HG03045 (cell line): Measurements from ENCODE around the gene FBLN7.

Experiments used
- ATAC-seq: cut with Tn5 transposase; IDR thresholded peaks from one replicate; pipeline ENCODE4 v1.9.1; 2021; ENCODE audit warnings: mild to moderate bottlenecking, moderate library complexity; ENCODE audit not compliant: unreplicated experiment

FBLN7 gene

GRCh38 chr2:112155331-112156151 lies 17.4 kb downstream of the FBLN7 start:
- ATAC-seq, result no peak

DNA sequence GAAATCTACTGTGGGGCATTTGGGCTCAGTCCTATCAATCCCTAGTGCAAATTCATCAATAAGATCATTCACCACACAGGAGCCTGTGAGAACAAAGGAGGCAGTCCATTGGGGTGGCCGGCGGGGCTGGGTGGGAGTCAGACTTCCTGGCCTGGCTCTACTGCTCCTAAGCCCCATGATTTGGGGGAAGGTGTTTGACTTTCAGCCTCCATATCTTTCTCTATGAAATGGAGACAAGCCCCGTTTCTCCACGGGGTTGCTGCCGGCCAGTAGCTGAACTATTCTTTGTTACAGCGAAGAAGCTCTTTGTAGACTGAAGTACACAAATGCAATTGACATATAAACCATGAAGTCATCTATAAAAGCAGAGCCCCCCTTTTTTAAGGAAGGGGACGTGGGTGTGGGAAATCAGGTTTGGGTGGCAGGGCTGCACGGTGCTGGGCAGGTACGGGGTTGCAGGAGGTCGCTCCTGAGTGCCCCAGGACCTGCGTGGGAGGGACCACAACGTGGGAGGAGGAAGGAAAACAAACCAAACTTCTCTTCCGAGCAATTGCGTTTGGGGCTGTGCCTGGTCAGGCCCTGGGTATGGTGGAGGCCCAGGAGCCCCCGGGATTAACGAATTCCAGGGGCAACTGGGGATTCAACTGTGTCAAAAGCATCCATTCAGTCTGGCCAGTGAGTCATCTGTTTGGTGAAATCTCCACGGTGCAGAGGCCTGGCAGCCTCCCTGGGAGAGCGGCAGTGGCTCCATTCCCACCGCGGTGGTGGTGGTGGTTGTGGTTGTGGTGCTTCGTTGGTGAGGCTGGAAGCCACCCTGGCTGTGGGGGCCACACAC lies 18.2 kb downstream of the FBLN7 start:
- no peak for ATAC-seq

- no peak for ATAC-seq
These were observed 19.3 kb downstream of the FBLN7 start for GRCh38 chr2:112157472-112157871.

- ATAC-seq, result no peak
These were observed 21.3 kb downstream of the FBLN7 start for GRCh38 chr2:112159454-112159921.

- ATAC-seq, result no peak
These were observed 22.4 kb downstream of the FBLN7 start for GRCh38 chr2:112160283-112161250.

DNA sequence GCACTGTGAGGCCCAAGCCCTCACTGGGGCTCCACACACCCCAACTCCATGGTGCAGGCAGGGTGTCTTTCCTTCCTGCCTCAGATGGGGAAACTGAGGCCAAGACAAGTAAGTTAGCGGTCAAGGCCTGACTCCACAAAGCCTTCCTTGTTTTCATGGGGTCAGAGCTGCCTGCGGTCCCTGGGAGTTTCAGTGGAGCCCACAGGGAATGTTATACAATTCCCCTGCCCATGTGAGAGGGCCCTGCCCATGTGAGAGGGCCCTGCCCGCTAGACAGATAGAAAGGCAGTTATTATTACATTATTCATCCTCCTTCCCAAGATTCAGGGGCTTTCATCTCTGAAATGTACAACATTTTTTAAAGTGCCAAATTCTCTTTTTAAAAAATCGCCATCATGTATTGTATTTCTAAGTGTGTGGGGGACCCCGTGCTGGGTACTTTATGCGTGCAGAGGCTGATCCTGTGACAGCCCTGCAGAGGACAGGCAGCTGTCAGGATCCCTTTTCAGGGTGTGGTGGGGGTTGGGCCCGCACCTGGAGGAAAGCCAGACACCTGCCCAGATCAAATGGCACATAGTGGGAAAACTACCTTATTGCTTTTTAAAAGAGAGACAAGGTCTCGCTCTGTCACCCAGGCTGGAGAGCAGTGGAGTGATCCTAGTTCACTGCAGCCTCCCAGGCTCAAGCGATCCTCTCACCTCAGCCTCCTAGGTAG lies 23.4 kb downstream of the FBLN7 start:
- no peak for ATAC-seq

- ATAC-seq, result no peak
These were observed 24.2 kb downstream of the FBLN7 start for GRCh38 chr2:112162341-112162740.

- ATAC-seq, result no peak
These were observed 24.8 kb downstream of the FBLN7 start for GRCh38 chr2:112162956-112163355.

DNA sequence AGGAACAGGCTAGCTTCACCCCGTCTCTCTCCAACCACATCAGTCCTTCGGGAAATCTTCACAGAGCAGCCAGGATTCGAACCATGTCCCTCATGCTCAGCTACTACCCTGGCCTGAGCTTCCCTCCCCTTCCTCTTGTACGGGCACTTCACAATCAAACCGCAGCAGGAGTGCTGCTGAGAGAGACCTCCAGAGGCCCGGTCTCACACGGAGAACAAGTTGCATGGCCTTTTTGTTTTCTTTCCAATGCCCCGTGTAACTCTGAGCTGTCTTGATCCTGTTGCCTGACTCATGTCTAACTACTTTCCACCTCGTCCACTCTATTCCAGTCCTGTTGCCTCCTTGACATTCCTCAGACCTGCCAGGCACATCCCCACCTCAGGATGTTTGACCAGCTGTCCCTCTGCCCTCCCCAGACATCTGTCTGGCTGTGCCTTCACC lies 25.4 kb downstream of the FBLN7 start:
- no peak for ATAC-seq

DNA sequence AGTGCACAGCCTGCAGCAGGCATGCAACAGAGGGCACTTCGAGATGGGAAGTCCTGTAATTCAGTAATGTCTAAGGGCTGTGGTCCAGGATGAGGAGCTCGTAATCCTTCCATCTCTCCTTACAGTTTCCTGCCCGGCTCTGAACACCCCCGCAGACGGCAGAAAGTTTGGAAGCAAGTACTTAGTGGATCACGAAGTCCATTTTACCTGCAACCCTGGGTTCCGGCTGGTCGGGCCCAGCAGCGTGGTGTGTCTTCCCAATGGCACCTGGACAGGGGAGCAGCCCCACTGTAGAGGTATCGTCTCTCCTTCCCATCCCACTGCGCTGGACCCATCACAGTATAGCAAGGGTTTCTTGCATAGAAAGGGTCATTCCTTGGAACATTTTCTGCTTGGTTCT lies 26.7 kb downstream of the FBLN7 start:
- no peak for ATAC-seq

- no peak for ATAC-seq
These were observed 27.1 kb downstream of the FBLN7 start for GRCh38 chr2:112165296-112165695.

- no peak for ATAC-seq
These were observed 28.8 kb downstream of the FBLN7 start for GRCh38 chr2:112166806-112167499.

- no peak for ATAC-seq
These were observed 30.4 kb downstream of the FBLN7 start for GRCh38 chr2:112168422-112169124.

DNA sequence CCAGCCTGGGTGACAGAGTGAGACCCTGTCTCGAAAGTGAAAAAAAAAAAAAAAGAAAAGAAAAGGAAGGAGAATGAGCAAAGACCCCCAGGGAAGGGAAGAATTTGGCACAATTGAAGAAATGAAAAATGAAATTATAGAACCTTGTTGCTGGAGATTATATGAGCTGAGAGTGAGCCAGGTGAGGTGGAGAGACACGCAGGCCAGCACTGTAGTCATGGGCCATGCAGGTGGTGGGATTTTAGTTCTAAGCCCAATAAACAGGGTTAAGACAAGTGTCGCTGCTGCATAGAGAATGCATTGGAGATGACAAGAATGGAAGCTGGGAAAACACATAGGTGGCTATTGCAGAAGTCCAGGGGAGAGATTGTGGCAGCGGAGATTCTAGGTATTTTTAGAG lies 32.3 kb downstream of the FBLN7 start:
- ATAC-seq, result no peak

GRCh38 chr2:112173646-112174319 lies 35.6 kb downstream of the FBLN7 start:
- no peak for ATAC-seq

GRCh38 chr2:112174383-112174782 lies 36.2 kb downstream of the FBLN7 start:
- no peak for ATAC-seq

- no peak for ATAC-seq
These were observed 37.1 kb downstream of the FBLN7 start for GRCh38 chr2:112175333-112175732.

DNA sequence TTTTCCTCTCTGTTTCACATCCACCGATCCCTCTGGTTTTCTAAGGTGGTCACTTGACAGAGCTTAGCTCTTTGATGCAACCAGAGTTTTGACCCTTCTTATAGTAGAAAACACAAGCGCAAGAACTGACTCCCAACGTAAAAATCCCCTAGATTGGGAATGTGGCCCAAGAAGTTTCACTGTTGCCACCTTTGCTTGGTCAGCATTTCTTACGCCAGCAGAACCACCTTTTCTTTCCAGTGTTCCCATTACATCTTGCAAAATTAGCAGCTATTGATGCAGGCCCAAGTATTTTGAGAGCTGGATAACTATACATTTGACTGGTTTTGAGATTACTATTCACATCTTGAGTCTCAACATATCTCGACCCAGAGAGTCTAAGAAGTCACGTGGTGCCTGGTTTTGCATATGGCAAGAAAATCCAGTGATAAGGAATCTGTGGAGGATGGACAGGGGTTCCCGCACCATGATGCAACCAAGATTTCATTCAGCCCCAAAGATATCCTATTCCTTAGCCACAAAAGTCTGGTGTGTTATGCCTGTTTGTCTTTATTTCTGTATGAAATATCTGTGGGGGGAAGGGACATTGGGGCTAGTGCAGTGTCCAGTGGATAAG lies 37.9 kb downstream of the FBLN7 start:
- no peak for ATAC-seq
